Measurements from ENCODE around the gene LRRTM2. TPM values are rescaled to one million over a fixed set of nuclear protein-coding genes. Genes with fewer than 3 reads are reported as not detected.
A peak's percentile ranks its signal among the peaks of the same experiment; 100 is the strongest.
"Not testable (repeated sequence)": the region's sequence is repeated elsewhere in the genome, so short reads cannot be mapped to it uniquely, and the experiment has no call there.

LRRTM2 gene, protein sequence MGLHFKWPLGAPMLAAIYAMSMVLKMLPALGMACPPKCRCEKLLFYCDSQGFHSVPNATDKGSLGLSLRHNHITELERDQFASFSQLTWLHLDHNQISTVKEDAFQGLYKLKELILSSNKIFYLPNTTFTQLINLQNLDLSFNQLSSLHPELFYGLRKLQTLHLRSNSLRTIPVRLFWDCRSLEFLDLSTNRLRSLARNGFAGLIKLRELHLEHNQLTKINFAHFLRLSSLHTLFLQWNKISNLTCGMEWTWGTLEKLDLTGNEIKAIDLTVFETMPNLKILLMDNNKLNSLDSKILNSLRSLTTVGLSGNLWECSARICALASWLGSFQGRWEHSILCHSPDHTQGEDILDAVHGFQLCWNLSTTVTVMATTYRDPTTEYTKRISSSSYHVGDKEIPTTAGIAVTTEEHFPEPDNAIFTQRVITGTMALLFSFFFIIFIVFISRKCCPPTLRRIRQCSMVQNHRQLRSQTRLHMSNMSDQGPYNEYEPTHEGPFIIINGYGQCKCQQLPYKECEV
- total RNA-seq: 1 to 10 TPM in 1 of 4 donors, under 1 TPM in 3; 0.16 to 1.1 (median 0.34) TPM
- polyA plus RNA-seq: under 1 TPM in 1 of 3 donors, not detected in 2; 0.32 TPM

GRCh38 chr5:138874771-138875551 lies at the start of gene LRRTM2:
Gene LRRTM2, minus strand, starts transcription at chr5:138875335. Its CDS starts 424 bp downstream, at chr5:138874911.
- Histone ChIP-seq H3K4me3 (peak within 1 kb of the TSS in 3 of 4 donors; percentile 17 to 34 (median 30)), H3K27ac (peak within 1 kb of the TSS in 3 of 4 donors; percentile 5 to 47 (median 34)), H3K4me1 (peaks cover 0 to 62% (median 45%) of the 10 kb centered on the region in 4 donors), H3K9me3 (no peaks in the 10 kb centered on the region), H3K36me3 (no peaks in the 10 kb centered on the region), H3K27me3 (no peaks in the 10 kb centered on the region)
- WGBS, 2 donors: 75 to 85% methylated on average over 18 of the region's 18 CpGs
- TF ChIP-seq CTCF (IDR thresholded peaks at IDR 0.05) (no peak), POLR2AphosphoS5 (IDR thresholded peaks at IDR 0.05) (peak in 1 of 4 donors; percentile 4)
- DNase-seq: no peak
- intact Hi-C loops (cut with DNase I): no loop called here

GRCh38 chr5:138922494-138922893 lies 47.4 kb upstream of the LRRTM2 start:
- TF ChIP-seq EP300 (IDR thresholded peaks at IDR 0.05) (no peak), POLR2AphosphoS5 (IDR thresholded peaks at IDR 0.05) (no peak), CTCF (IDR thresholded peaks at IDR 0.05) (no peak), POLR2A (IDR thresholded peaks at IDR 0.05) (no peak)
- H3K4me1 ChIP-seq: peaks cover 0 to 6% (median 2%) of the 10 kb centered on the region in 4 donors
- 89 to 90% methylated on average over 2 of the region's 2 CpGs for WGBS, 2 donors
- H3K36me3 ChIP-seq: peaks cover 19 to 51% (median 31%) of the 10 kb centered on the region in 4 donors
- H3K9me3 ChIP-seq: no peaks in the 10 kb centered on the region
- H3K4me3 ChIP-seq: no peak overlapping the region
- H3K27ac ChIP-seq: no peak overlapping the region
- no peak for DNase-seq
- intact Hi-C loops (cut with DNase I): no loop called here
- no peaks in the 10 kb centered on the region for H3K27me3 ChIP-seq

GRCh38 chr5:138921362-138921761 lies 46.2 kb upstream of the LRRTM2 start:
- DNase-seq; intact Hi-C loops (cut with DNase I); H3K27ac ChIP-seq; H3K4me1 ChIP-seq; H3K4me3 ChIP-seq; H3K27me3 ChIP-seq; H3K9me3 ChIP-seq: not testable (repeated sequence)
- 91 to 94% methylated on average over 2 of the region's 2 CpGs for WGBS, 2 donors
- peaks cover 19 to 42% (median 22%) of the 10 kb centered on the region in 4 donors for H3K36me3 ChIP-seq

DNA sequence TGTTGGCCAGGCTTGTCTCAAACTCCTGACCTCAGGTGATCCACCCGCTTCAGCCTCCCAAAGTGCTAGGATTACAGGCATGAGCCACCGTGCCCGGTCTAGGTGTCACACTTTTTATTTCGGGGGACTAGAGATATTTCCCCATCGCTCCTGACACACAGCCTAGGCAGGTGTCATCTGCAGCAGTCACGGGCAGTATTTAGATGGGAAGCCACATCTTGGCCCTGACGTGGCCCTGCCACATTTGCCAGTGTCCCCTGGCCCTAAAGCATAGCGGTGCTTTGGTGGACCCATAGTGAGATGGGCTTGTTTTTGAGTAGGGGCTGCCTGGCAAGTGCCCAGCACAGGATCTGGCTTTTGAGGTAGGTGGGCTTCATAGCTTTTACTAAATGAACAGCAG lies 45.0 kb upstream of the LRRTM2 start:
- WGBS, 2 donors: 85 to 97% methylated on average over 8 of the region's 8 CpGs
- Histone ChIP-seq H3K27me3 (no peaks in the 10 kb centered on the region), H3K4me3 (no peak overlapping the region), H3K9me3 (no peaks in the 10 kb centered on the region), H3K4me1 (no peaks in the 10 kb centered on the region), H3K36me3 (peaks cover 8 to 30% (median 10%) of the 10 kb centered on the region in 4 donors), H3K27ac (no peak overlapping the region)
- TF ChIP-seq POLR2A (IDR thresholded peaks at IDR 0.05): no peak
- TF ChIP-seq EP300 (IDR thresholded peaks at IDR 0.05): no peak
- no peak for TF ChIP-seq CTCF (IDR thresholded peaks at IDR 0.05)
- no peak for TF ChIP-seq POLR2AphosphoS5 (IDR thresholded peaks at IDR 0.05)
- intact Hi-C loops (cut with DNase I): no loop called here
- no peak for DNase-seq

DNA sequence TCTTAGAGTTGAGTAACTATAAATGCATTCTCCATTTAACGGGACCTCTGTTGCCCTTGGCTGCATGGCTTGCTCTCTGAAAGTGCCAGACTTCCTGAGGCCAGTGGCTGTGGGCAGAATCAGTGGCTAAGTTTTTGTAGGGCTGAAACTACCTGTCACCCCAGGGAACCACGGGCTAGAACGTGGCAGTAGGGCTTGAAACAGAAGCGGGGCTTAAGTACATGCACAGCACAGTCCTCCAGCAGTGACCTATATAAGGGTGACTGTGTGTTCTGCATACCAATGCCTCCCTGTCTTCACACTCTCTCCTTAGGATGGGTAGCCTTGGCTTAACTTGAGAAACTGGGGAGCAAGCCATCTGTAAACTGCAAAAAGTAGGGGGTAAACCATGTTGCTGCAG lies 43.6 kb upstream of the LRRTM2 start:
- Histone ChIP-seq H3K36me3 (peaks cover 0 to 20% (median 0%) of the 10 kb centered on the region in 4 donors), H3K4me1 (no peaks in the 10 kb centered on the region), H3K4me3 (no peak overlapping the region), H3K27ac (no peak overlapping the region), H3K9me3 (no peaks in the 10 kb centered on the region), H3K27me3 (no peaks in the 10 kb centered on the region)
- 75 to 91% methylated on average over 4 of the region's 4 CpGs for WGBS, 2 donors
- intact Hi-C loops (cut with DNase I): no loop called here
- no peak for DNase-seq
- no peak for TF ChIP-seq CTCF (IDR thresholded peaks at IDR 0.05)
- TF ChIP-seq POLR2AphosphoS5 (IDR thresholded peaks at IDR 0.05): no peak
- no peak for TF ChIP-seq EP300 (IDR thresholded peaks at IDR 0.05)

Data from sigmoid colon (tissue), 7 donors.